Superior temporal gyrus (tissue), 1 donor: ENCODE results near the gene ATP2B2.
"Not testable (repeated sequence)": the region's sequence is repeated elsewhere in the genome, so short reads cannot be mapped to it uniquely, and the experiment has no call there.

Experiments
- DNase-seq: peaks from one replicate; pipeline ENCODE4 v3.0.0-alpha.2; 2016; ENCODE audit errors: extremely low spot score

ATP2B2 gene

GRCh38 chr3:10303105-10303504, 202.3 kb downstream of the ATP2B2 start:
- no peak for DNase-seq

GRCh38 chr3:10300087-10300486, 205.3 kb downstream of the ATP2B2 start:
- no peak for DNase-seq

GRCh38 chr3:10299679-10300078, 205.7 kb downstream of the ATP2B2 start:
- no peak for DNase-seq

DNA sequence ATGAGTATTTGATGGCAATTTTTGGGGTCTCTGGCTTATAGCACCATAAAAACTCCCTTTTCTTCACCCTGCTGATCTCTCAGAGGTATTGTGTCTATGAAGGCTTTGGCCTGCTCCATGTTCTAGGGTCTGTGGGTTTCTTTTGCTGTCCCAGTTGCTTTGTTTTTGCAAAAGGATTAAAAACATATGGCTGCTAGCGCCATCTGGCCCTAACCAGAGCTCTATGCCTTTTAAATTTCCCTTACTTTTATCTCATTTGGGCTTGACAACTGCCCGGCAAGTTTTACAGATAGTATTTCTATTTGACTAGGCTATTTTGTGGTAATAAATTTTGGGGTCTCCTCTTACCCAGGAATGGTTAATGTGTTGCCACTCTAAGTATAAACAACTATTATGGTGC, 206.2 kb downstream of the ATP2B2 start:
- no peak for DNase-seq

DNA sequence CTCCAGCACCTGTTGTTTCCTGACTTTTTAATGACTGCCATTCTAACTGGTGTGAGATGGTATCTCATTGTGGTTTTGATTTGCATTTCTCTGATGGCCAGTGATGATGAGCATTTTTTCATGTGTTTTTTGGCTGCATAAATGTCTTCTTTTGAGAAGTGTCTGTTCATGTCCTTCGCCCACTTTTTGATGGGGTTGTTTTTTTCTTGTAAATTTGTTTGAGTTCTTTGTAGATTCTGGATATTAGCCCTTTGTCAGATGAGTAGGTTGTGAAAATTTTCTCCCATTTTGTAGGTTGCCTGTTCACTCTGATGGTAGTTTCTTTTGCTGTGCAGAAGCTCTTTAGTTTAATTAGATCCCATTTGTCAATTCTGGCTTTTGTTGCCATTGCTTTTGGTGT, 207.3 kb downstream of the ATP2B2 start:
- not testable (repeated sequence) for DNase-seq

- DNase-seq: no peak
Observed at GRCh38 chr3:10294030-10294586, 211.3 kb downstream of the ATP2B2 start.

GRCh38 chr3:10292505-10293419, 212.6 kb downstream of the ATP2B2 start, which contains the start of gene GHRL:
GHRL (minus strand) TSS chr3:10292947; CDS start chr3:10290180, 2,767 bp downstream.
- no peak for DNase-seq

DNA sequence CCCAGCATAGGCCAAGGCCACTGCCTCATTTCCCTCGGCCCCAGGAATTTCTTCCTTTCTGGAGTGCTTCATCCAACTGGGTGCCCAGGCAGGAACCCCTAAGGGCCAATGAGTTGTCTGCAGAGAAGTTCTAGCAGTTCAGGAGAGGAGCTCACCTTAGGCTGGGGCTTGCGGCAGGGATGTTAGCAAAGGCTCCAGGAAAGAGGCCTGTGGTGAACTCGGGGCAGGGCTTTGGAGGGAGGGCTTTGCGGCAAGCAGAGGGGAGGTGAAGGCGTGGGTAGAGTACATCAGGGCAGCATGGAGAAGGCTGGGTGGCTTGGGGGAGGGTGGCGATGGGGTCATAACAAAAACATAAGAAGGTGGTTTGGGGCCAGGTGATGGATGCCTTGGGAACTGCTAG, 213.7 kb downstream of the ATP2B2 start:
- no peak for DNase-seq

- no peak for DNase-seq
Observed at GRCh38 chr3:10290481-10291176, 214.8 kb downstream of the ATP2B2 start.

DNA sequence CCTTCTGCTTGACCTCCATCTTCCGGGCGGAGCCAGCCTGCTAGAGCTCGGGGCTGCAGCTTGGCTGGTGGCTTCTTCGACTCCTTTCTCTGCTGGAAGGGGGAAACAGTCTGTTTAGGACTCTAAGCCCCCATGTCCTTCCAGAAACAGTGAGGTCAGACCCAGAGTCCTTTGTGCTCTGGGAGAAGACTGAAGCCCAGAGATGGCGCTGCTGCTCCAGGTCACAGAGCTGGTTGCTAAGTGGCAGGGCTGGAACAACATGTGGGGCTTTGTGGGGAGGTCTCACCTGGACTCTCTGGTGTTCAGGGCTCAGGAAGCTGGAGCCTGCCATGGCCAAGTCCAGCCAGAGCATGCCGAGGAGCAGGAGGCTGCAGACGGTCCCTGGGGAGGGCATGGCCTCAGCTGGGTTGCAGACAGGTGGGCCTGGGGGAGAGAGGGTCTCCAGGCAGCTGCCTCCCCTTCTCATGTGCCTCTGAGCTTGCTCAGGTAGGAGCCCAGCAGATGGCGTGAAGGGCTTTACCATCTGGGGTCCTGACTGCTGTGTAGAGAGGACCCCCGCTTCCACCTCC, 215.5 kb downstream of the ATP2B2 start:
- no peak for DNase-seq

- no peak for DNase-seq
Observed at GRCh38 chr3:10289077-10289476, 216.3 kb downstream of the ATP2B2 start.

GRCh38 chr3:10288575-10288960, 216.8 kb downstream of the ATP2B2 start:
- no peak for DNase-seq

DNA sequence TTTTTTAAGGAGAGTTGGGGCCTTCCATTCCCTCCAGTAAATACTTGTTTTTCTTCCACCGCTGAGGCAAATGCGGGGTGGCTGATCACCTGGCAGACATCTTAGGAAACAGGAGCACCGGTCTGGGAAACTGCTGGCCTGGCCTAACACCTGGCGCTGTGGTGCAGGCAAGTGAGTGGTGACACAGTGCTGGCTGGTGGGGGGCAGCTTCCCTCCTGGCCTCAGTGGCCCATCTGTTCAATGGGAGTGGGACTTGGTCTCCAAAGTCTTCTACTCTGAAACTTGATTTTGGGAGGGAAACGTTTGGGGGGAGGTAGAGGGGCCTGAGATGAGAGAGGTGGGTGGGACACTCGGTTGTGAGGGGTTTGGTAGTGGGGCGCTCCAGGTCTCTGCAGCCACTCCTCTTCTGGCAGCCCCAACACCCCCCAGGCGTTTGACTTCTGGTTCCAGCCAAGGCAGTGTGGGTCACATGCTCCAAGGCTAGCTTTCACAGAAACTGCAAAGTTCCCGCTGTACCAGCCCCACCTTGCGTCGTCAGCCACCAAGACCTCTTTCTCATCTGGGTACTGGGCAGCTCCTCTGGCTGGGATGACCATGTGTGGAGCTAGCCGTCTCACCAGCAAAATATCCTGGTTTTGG, 217.3 kb downstream of the ATP2B2 start:
- DNase-seq: no peak

DNA sequence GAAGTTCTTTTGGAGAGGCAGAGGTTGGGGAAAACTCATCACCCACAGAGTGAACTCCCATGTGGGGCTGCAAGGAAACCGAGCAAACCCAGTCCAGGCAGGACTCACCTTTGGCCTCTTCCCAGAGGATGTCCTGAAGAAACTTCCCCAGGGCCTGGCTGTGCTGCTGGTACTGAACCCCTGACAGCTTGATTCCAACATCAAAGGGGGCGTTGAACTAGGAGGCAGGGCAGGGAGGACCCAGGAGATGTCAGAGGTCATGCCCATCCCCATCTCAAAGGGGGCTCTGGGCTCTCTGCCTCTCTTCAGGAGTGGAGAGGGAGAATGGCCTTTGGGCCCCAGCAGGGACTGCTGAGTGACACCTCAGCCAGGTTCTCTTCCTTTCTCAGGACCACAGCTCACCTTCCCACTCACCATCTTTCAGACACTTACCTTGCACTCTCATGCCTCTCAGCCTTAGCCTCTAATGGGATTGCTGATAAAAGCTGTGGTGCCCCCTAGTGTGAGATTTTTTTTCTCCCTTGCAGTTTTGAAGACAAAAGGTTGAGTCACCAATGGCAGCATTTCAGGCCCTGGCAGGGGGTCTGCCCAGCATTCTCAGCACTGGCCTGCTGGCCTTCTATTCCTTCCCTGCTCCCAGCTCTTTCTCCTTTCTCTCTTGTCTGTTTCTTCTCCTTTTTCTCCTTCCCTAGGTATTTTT, 218.6 kb downstream of the ATP2B2 start:
- peak; percentile 84 for DNase-seq

GRCh38 chr3:10286133-10286524, 219.3 kb downstream of the ATP2B2 start:
- DNase-seq: no peak

DNA sequence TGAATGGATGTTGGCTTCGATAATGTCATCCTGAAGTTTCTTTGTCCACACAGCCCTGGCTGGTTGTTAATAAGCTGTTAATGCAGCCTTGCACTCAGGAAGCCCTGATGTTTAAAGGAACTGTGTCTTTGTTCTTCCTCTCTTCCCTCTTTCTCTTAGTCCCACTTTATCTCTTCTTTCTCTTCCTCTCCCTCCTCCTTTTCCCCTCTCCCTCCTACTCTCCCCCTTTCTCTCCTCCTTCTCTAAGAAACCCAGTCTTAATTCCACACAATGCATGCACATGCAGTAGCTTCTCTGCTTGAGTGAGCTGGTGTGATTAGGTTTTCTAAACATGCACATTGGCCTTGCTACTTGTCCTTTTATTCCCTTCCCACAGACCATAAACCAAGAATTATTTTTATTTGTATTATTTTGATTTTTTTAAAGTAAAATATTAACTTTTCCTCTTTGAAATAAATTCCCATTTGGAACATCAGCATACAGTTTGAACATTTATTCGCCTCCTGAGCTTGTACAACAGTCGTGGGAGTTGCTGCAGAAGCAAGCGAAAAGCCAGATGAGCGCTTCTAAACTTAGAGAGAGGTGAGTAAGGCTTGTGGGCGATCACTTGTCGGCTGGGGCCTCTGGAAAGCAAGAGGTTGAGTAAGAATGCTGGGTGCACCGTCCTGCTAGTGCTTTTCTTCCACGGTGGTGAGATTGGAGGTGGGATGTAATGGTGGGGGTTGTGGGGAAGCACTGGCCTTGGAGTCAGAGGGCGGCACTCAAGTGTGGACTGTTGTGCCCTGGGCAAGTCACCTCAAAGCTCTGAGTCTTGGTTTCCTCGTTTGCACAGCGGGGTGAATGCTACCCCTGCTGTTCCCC, 219.9 kb downstream of the ATP2B2 start:
- DNase-seq: peak; percentile 56

DNA sequence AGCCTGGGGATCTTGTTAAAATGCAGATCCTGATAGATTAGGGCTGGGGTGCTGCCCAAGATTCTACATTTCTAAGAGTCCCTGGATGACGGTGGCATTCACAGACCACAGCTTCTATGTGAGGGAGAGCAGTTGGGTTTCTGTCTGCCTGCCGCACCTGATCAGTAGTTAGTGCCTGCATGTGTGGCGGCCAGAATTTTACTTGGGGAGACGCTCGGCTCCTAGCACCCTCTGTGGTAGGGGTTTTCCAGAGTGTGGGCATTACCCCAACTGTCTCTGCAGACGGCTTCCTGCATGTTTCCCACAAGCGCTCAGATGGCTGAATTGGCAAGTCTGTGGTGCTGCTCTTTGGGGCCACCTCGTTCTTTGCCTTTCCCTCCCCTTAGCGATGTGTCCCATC, 220.9 kb downstream of the ATP2B2 start:
- no peak for DNase-seq

- DNase-seq: no peak
Observed at GRCh38 chr3:10283638-10284037, 221.7 kb downstream of the ATP2B2 start.

GRCh38 chr3:10281951-10282350, 223.4 kb downstream of the ATP2B2 start:
- DNase-seq: no peak

GRCh38 chr3:10280571-10280970, 224.8 kb downstream of the ATP2B2 start:
- DNase-seq: no peak
